Stimulated activated naive CD8-positive, alpha-beta T cell treated with anti-CD3 and anti-CD28 coated beads, Interleukin-15, amount 100 ng/mL, for 72 hours (primary cell): ENCODE measurements around the gene GLRA1.
"Not testable (repeated sequence)": the region's sequence is repeated elsewhere in the genome, so short reads cannot be mapped to it uniquely, and the experiment has no call there.

ENCODE experiments used
- ATAC-seq: fragments of 150-1000 bp; cut with Tn5 transposase; 2 replicates; pipeline ENCODE4 v1.10.0; 2021; ENCODE audit warnings: mild to moderate bottlenecking, moderate library complexity
- DNase-seq, 2 donors: peaks; one replicate each; pipeline ENCODE4 v3.0.0; 2021 to 2022
- H3K27ac Mint-ChIP-seq, 2 donors: one replicate each; pipeline ENCODE4 v1.8.0; 2022; ENCODE audit warnings: mild to moderate bottlenecking in 2 of 2, mixed read lengths in 2 of 2, moderate library complexity in 2 of 2
- H3K27me3 Mint-ChIP-seq: one replicate; pipeline ENCODE4 v1.8.0; 2022; ENCODE audit warnings: mixed read lengths
- H3K4me1 Mint-ChIP-seq: one replicate; pipeline ENCODE4 v1.8.0; 2022; ENCODE audit warnings: mild to moderate bottlenecking, mixed read lengths
- H3K4me3 Mint-ChIP-seq, 2 donors: one replicate each; pipeline ENCODE4 v1.8.0; 2022; ENCODE audit warnings: mild to moderate bottlenecking in 2 of 2, mixed read lengths in 2 of 2, moderate library complexity in 1 of 2
- H3K9me3 Mint-ChIP-seq, 2 donors: one replicate each; pipeline ENCODE4 v1.8.0; 2022; ENCODE audit warnings: mixed read lengths in 2 of 2

GLRA1 gene

DNA sequence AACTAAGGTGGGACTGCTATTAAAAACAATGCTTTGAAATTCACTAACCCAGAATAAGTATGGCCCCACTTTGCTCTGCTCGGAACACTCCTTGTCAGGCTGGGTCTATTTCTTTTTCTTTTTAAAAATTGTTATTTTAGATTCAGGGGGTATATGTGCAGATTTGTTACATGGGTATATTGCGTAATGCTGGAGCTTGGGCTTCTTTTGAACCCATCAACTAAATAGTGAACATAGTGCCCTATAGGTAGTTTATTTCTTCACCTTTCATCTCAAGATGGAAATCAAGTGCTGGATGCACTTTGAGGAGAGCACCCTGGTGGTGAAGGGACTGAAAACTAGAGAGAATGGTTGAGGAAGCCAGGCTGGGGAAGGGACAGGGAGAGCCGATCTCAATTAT, 51.0 kb downstream of the GLRA1 start:
- no peaks in the 10 kb centered on the region for H3K27me3 Mint-ChIP-seq
- H3K4me3 Mint-ChIP-seq, result no peak overlapping the region
- H3K9me3 Mint-ChIP-seq, result peaks cover 17 to 29% of the 10 kb centered on the region in 2 donors
- H3K27ac Mint-ChIP-seq, result no peak overlapping the region
- DNase-seq (no peak), ATAC-seq (no peak)
- H3K4me1 Mint-ChIP-seq, result peaks cover 2% of the 10 kb centered on the region

DNA sequence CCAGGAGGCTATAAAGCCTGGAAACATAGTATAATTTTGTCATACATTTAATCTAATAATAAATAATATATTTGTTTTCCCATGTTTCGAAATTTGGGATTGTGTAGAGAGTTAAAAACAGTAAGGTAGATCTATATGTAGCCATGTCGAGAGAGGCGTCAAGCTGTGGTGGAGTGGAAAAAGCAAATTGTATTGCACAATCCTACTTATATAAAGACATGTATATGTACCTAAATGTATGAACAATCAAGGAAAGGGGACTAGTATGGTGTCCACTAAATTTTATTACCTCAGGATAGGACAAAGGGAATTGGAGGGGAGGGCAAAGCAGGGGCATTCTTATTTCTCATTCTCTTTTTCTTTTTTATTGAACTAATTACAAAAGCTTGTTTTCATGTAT, 52.0 kb downstream of the GLRA1 start:
- Mint-ChIP-seq H3K27ac (no peak overlapping the region), H3K27me3 (no peaks in the 10 kb centered on the region), H3K4me1 (peaks cover 6% of the 10 kb centered on the region), H3K9me3 (peaks cover 17 to 23% of the 10 kb centered on the region in 2 donors), H3K4me3 (no peak overlapping the region)
- DNase-seq, result no peak
- ATAC-seq, result no peak

DNA sequence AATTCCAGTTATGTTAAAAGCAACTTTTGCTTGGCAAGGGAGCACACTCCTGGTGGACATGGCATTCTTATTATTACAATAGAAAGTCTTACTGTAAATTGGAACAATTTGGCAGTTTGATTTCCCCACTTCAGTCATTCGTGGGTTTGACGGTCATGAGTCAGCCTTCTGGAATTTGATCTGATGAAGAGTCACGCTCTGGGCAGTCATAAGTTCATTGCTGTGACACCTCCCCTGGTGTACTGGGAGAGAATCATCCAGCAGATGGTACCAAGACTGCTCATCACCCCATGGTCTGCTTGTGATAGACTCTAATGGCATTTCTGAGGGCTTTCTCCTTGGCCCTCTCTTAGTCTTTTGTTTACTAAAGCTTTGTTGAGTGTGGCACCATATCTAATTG, 53.8 kb downstream of the GLRA1 start:
- Mint-ChIP-seq H3K27ac (no peak overlapping the region), H3K4me1 (peaks cover 6% of the 10 kb centered on the region), H3K4me3 (no peak overlapping the region), H3K9me3 (peaks cover 6 to 8% of the 10 kb centered on the region in 2 donors), H3K27me3 (no peaks in the 10 kb centered on the region)
- DNase-seq (no peak), ATAC-seq (no peak)

DNA sequence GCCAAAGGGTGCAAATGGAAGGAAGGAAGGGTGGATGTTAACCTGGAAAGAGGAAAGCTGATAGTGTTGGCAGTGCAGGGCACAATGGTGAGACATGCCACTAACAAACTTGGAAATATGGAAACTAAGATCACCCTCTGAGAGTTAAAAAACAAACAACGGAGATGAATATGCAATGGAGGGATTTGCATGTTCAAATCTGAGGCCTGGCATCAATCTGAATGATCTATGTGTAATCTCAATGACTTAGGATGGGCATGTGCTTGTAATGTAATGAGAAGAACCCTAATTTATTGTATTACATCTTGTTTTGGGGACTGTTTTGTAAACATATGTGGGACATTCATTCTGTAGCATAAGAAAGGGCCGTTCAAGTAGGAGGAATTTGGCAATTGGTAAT, 54.4 kb downstream of the GLRA1 start:
- ATAC-seq (no peak), DNase-seq (no peak)
- Mint-ChIP-seq H3K4me3 (no peak overlapping the region), H3K27me3 (no peaks in the 10 kb centered on the region), H3K4me1 (peaks cover 6% of the 10 kb centered on the region), H3K9me3 (peaks cover 6 to 8% of the 10 kb centered on the region in 2 donors), H3K27ac (no peak overlapping the region)

DNA sequence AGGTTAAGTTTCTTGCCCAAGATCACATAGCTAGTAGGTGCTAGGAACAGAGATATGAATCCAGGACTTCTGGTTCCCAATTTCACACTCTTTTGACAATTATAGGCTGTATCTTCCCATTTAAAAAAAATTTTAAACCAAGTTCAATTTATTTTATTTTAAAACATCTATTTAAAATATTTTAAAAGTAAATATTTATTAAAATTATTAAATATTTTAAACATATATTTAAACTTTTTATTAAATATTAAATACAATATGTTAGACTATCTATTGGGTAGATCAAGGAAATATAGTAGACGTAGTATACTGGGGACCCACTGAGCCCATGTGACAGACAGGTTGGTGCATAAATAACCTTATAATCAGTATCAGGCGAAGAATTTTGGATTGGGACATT, 54.8 kb downstream of the GLRA1 start:
- H3K4me3 Mint-ChIP-seq, result no peak overlapping the region

DNA sequence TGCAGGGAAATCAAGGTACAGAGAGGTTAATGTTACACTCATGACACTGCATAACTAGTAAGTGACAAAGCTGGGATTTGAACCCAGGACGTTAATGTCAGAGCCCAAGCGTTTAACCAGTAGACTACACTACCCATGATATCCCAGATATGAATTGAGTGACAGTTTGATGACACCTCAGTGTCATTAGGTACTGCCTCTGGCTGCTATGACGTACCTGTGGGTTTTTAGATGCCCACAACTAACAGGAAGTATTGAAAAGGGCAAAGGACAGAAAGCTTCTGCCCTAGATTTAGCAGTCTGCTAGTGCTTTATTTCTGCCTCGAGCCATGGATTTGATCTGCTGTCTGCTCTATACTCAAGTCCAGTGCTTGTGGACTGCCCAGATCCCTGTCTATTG, 56.2 kb downstream of the GLRA1 start:
- peak in 1 of 2 donors; percentile 15 for DNase-seq
- peaks cover 6% of the 10 kb centered on the region for H3K4me1 Mint-ChIP-seq
- no peak overlapping the region for H3K4me3 Mint-ChIP-seq
- no peaks in the 10 kb centered on the region for H3K27me3 Mint-ChIP-seq
- ATAC-seq, result peak; percentile 83
- H3K9me3 Mint-ChIP-seq, result no peaks in the 10 kb centered on the region
- H3K27ac Mint-ChIP-seq, result no peak overlapping the region

More for the DNA sequence above, 54.8 kb downstream of the GLRA1 start:
- peaks cover 6 to 8% of the 10 kb centered on the region in 2 donors for H3K9me3 Mint-ChIP-seq
- no peaks in the 10 kb centered on the region for H3K27me3 Mint-ChIP-seq
- DNase-seq (no peak), ATAC-seq (no peak)
- no peak overlapping the region for H3K27ac Mint-ChIP-seq
- H3K4me1 Mint-ChIP-seq, result peaks cover 6% of the 10 kb centered on the region

DNA sequence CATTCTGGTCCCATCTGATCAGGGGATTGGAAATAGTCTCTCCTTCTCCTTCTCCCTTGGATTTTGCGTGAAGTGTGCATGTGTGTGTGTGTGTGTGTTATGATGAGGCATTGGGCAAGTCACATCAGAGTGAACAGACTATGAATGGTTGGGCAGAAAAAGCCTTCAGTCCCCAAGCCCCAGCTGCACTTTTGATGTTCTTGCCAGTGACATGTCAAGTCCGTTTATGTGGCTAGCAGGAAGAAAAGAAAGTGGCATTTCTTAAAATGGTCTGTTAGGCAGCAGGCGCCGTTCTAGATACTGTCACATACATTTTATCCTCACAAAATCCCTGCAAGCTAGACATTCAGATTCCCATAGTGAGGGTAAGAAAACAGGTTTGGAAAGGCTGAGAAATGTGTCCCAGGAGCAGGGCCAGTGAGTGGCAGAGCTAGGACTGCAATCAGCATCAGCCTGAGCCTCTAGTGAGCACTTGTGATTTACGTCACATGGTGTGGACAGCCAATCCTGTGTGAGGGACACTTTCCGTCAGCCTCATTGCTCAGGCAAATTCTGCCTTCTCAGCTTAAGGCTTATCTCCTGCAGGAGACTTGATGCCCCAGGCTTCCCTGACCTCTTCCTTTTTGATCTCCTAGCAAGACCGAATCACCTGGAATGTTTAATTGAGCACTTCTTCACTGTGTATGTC, 60.4 kb downstream of the GLRA1 start:
- Mint-ChIP-seq H3K27ac (no peak overlapping the region), H3K27me3 (no peaks in the 10 kb centered on the region)
- no peak for ATAC-seq

DNA sequence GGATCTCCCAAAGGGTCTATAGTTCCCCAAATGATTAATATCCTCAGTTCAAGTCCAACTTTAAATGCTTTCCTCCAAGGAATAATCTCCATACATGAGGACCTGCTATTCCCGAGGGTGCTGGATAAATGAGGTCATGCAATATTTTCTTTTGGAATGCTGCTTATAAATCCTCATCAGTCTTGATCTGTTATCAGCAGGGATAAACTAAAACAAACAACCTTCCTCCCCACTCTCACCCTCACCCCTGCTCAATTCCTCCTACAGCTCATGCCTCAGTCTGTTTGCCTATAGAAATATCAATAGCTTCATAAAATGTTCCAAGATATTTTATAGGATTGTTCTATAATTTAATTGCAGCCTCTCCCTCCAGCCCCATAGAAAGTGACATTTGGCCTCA, 61.1 kb downstream of the GLRA1 start:
- no peak for DNase-seq
- no peaks in the 10 kb centered on the region for H3K9me3 Mint-ChIP-seq
- no peak overlapping the region for H3K27ac Mint-ChIP-seq
- H3K27me3 Mint-ChIP-seq, result no peaks in the 10 kb centered on the region
- H3K4me1 Mint-ChIP-seq, result peaks cover 2% of the 10 kb centered on the region
- H3K4me3 Mint-ChIP-seq, result no peak overlapping the region
- no peak for ATAC-seq

More for the DNA sequence above, 60.4 kb downstream of the GLRA1 start:
- DNase-seq, result no peak
- H3K9me3 Mint-ChIP-seq, result no peaks in the 10 kb centered on the region
- peaks cover 6% of the 10 kb centered on the region for H3K4me1 Mint-ChIP-seq
- no peak overlapping the region for H3K4me3 Mint-ChIP-seq

DNA sequence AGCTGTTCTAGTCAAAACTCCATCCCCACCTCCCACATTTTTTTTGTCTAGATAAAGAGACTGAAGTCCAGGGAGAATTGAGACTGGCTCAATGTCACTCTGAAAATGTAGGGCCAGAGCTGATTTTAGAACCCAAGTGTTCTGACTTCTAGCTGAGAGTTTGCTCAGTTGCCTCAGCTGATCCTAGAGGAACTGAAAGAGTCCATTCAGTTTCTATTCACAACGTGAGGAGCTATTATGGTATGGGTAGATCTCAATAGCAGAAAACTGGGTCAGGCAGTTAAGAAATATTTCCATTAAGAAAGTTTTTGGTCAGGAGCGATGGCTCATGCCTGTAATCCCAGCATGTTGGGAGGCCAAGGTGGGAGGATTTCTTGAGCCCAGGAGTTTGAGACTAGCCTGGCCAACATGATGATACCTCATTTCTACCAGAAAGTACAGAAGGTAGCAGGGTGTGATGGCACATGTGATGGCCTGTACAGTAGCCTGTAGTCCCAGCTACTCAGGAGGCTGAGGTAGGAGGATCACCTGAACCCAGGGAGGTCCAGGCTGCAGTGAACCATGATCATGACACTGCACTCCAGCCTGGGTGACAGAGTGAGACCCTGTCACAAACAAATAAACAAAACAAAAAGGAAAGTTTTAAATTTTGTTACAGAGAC, 61.7 kb downstream of the GLRA1 start:
- ATAC-seq, result no peak
- Mint-ChIP-seq H3K9me3 (no peaks in the 10 kb centered on the region), H3K4me3 (no peak overlapping the region), H3K27me3 (no peaks in the 10 kb centered on the region), H3K27ac (no peak overlapping the region), H3K4me1 (no peaks in the 10 kb centered on the region)
- DNase-seq, result no peak

DNA sequence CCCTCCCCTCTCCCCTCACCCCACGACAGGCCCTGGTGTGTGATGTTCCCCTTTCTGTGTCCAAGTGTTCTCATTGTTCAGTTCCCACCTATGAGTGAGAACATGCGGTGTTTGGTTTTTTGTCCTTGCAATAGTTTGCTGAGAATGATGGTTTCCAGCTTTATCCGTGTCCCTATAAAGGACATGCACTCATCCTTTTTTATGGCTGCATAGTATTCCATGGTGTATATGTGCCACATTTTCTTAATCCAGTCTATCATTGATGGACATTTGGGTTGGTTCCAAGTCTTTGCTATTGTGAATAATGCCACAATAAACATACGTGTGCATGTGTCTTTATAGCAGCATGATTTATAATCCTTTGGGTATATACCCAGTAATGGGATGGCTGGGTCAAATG, 63.8 kb downstream of the GLRA1 start:
- ATAC-seq, H3K27me3 Mint-ChIP-seq, H3K27ac Mint-ChIP-seq, H3K4me1 Mint-ChIP-seq, H3K4me3 Mint-ChIP-seq, DNase-seq, H3K9me3 Mint-ChIP-seq: not testable (repeated sequence)

DNA sequence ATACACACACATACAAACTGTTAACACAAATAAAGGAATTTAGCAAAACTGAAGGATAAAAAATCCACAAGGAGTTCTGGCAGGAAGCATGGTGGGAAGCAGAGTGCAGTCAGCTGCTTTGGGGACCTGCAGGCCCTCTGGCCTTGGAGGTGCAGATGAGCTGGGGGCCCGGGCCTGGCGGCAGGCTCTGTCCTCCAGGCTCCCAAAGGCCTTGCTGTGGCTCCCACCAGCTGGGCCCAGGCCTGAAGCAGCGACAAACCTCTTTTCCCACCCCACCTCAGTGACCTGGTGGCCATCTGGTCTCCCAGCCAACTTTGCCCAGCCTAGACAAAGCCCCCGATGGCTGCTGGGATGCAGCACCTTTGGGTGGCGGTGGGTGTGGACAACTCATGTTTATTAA, 67.8 kb downstream of the GLRA1 start:
- no peak for DNase-seq
- Mint-ChIP-seq H3K4me3 (no peak overlapping the region), H3K27ac (no peak overlapping the region), H3K27me3 (no peaks in the 10 kb centered on the region), H3K9me3 (no peaks in the 10 kb centered on the region), H3K4me1 (no peaks in the 10 kb centered on the region)
- ATAC-seq, result no peak

DNA sequence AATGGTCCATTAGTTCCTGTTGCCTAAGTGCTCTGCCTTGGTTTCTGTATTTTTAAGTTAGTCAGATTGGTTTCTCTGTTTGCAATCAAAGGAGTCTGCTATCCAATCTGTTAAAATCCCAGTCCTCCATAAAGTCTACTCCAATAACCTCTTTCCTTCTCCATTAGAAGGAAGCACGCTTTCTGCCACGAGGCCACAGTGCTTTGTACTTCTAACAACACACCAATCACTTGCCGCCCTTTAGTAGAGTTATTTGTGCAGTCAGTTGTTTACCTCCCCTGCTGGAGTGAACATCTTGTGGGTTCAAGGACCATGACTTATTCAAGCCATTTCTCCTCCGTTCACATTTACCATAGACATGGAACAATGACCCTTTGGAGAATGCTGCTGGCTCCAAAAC, 69.0 kb downstream of the GLRA1 start:
- DNase-seq, result no peak
- no peak overlapping the region for H3K27ac Mint-ChIP-seq
- H3K27me3 Mint-ChIP-seq, result no peaks in the 10 kb centered on the region
- H3K4me3 Mint-ChIP-seq, result no peak overlapping the region
- H3K9me3 Mint-ChIP-seq, result no peaks in the 10 kb centered on the region
- ATAC-seq, result no peak
- H3K4me1 Mint-ChIP-seq, result no peaks in the 10 kb centered on the region

DNA sequence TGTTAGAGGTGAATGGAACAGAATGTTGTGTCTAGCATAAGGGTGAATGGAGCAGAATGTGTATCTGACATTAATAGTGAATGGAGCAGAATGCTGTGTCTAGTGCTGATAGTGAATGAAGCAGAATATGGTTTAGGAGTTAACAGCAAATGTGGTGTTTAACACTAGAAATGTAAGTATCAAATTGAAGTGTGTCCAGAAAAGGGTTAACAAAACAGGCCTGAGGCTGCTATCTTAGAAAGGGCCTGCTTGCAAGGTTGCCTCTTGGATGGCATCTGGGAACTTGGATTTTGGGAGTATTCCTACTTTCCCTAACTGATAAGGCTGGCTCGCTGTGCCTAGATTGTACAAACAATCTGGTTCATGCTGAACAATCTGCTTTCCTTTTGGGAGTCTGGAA, 76.8 kb downstream of the GLRA1 start:
- Mint-ChIP-seq H3K4me3 (no peak overlapping the region), H3K27ac (no peak overlapping the region), H3K4me1 (no peaks in the 10 kb centered on the region), H3K27me3 (no peaks in the 10 kb centered on the region), H3K9me3 (no peaks in the 10 kb centered on the region)
- DNase-seq (no peak), ATAC-seq (no peak)

DNA sequence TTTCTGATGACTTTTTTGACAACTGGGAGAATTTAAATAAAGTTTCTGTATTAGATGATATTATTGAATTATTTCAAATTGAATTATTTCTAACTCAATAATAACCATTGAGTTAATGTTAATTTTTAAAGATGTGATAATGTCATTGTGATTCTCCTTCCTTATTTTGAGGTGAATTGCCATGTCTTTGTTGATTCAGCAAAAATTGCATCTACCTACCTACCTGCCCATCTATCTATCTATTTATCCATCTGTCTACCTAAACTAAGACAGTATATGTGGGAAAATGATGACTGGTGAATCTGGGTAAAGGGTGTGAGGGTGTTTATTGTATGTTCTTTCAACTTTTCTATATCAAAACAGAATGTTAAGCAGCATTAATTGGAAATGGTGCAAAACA, 77.9 kb downstream of the GLRA1 start:
- H3K4me3 Mint-ChIP-seq, result no peak overlapping the region
- H3K4me1 Mint-ChIP-seq, result no peaks in the 10 kb centered on the region
- no peaks in the 10 kb centered on the region for H3K9me3 Mint-ChIP-seq
- H3K27me3 Mint-ChIP-seq, result no peaks in the 10 kb centered on the region
- H3K27ac Mint-ChIP-seq, result no peak overlapping the region
- DNase-seq, result no peak
- ATAC-seq, result no peak

DNA sequence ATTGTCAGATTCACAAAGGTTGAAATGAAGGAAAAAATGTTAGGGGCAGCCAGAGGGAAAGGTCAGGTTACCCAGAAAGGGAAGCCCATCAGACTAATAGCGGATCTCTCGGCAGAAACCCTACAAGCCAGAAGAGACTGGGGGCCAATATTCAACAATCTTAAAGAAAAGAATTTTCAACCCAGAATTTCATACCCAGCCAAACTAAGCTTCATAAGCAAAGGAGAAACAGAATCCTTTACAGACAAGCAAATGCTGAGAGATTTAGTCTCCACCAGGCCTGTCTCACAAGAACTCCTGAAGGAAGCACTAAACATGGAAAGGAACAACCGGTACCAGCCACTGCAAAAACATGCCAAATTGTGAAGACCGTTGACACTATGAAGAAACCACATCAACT, 91.8 kb downstream of the GLRA1 start:
- not testable (repeated sequence) for H3K27me3 Mint-ChIP-seq, H3K27ac Mint-ChIP-seq, H3K4me1 Mint-ChIP-seq, ATAC-seq, DNase-seq, H3K4me3 Mint-ChIP-seq
- peaks cover 36 to 59% of the 10 kb centered on the region in 2 donors for H3K9me3 Mint-ChIP-seq

DNA sequence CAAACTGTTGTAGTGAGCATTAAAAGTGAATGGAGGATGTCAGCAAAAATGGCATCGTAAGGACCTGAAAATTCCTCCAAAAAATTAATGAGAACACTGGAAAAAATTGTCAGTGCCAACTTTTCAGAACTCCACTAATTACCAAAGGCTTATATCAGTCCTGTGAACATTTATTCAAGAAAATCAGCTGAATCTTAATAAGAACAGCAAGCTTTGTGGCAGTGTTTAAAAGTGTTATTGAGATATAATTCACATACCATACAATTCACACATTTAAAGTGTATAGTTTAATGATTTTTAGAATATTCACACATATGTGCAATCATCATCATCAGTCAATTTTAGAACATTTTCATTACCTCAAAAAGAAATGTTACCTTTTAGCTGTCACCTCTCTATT, 95.3 kb downstream of the GLRA1 start:
- DNase-seq (no peak), ATAC-seq (no peak)
- Mint-ChIP-seq H3K9me3 (peaks cover 22 to 28% of the 10 kb centered on the region in 2 donors), H3K27ac (no peak overlapping the region), H3K4me3 (no peak overlapping the region), H3K4me1 (no peaks in the 10 kb centered on the region), H3K27me3 (no peaks in the 10 kb centered on the region)

DNA sequence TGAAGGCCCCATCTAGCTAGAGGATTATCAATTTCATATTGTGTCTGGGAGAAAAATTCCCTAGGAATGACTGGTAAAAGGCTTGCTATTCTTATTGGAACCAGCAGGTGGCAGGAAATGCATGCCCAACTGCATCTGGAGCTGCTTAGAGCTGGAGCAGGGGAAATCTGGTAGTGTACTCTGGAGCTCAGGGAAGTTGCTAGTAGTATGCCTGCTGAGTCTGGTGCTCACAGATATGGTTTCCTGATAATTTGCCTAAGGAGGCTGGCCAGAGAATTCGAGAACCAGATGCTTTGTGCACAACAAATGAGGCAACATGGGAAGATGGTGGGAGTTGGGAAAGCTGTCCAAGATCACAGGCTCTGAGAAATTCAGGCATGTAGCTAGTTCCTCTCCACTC, 99.2 kb downstream of the GLRA1 start:
- Mint-ChIP-seq H3K4me3 (no peak overlapping the region), H3K27me3 (no peaks in the 10 kb centered on the region), H3K27ac (no peak overlapping the region), H3K4me1 (no peaks in the 10 kb centered on the region), H3K9me3 (no peaks in the 10 kb centered on the region)
- ATAC-seq (peak; percentile 60), DNase-seq (no peak)
